Measurements from ENCODE around the gene COL19A1.

- TF ChIP-seq, protein P1, sequence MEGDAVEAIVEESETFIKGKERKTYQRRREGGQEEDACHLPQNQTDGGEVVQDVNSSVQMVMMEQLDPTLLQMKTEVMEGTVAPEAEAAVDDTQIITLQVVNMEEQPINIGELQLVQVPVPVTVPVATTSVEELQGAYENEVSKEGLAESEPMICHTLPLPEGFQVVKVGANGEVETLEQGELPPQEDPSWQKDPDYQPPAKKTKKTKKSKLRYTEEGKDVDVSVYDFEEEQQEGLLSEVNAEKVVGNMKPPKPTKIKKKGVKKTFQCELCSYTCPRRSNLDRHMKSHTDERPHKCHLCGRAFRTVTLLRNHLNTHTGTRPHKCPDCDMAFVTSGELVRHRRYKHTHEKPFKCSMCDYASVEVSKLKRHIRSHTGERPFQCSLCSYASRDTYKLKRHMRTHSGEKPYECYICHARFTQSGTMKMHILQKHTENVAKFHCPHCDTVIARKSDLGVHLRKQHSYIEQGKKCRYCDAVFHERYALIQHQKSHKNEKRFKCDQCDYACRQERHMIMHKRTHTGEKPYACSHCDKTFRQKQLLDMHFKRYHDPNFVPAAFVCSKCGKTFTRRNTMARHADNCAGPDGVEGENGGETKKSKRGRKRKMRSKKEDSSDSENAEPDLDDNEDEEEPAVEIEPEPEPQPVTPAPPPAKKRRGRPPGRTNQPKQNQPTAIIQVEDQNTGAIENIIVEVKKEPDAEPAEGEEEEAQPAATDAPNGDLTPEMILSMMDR (IDR thresholded peaks at IDR 0.05) = no peak
- no peak for TF ChIP-seq SIN3A (IDR thresholded peaks at IDR 0.05; ENCODE audit: borderline replicate concordance, insufficient read depth, low read depth, low read length)
These were observed 29.0 kb downstream of the COL19A1 start for GRCh38 chr6:69895396-69895795.
